ENCODE data around the gene ASB11.
"Not testable (repeated sequence)": the region's sequence is repeated elsewhere in the genome, so short reads cannot be mapped to it uniquely, and the experiment has no call there.

GRCh38 chrX:15305899-15306298 lies 9.5 kb downstream of the ASB11 start:
- TF ChIP-seq POLR2A (IDR thresholded peaks at IDR 0.05; ENCODE audit: low read length); GATA1 (IDR thresholded peaks at IDR 0.05; ENCODE audit: low read depth, low read length): not testable (repeated sequence)

All from erythroblast (primary cell).